SK-N-SH (cell line): Measurements from ENCODE around the gene MUC2.

ENCODE experiments used
- CTCF ChIP-seq: fragments of 200-600 bp; sonication (generic); IDR thresholded peaks from 2 replicates; pipeline ENCODE4 v1.6.1; 2017; ENCODE audit warnings: antibody characterized with exemption, mild to moderate bottlenecking, moderate library complexity
- FOXJ3 ChIP-seq: sonication (generic); formaldehyde crosslinking; IDR thresholded peaks from 2 replicates; pipeline ENCODE4 v1.5.1; 2020; ENCODE audit warnings: mild to moderate bottlenecking, missing genetic modification reagents
- MAX ChIP-seq: IDR thresholded peaks from 2 replicates; pipeline ENCODE4 v1.4.0; 2012; ENCODE audit warnings: low read depth
- MXI1 ChIP-seq: IDR thresholded peaks from 2 replicates; pipeline ENCODE4 v1.6.1; 2012; ENCODE audit warnings: mild to moderate bottlenecking, low read depth, low read length, improper control_type of control experiment
- PBX3 ChIP-seq: IDR thresholded peaks from 2 replicates; pipeline ENCODE4; 2012
- POLR2AphosphoS5 ChIP-seq: IDR thresholded peaks from 2 replicates; pipeline ENCODE4 v1.6.1; 2012; ENCODE audit warnings: low read depth, low read length
- RAD21 ChIP-seq: IDR thresholded peaks from 2 replicates; pipeline ENCODE4 v1.6.1; 2012; ENCODE audit warnings: mild to moderate bottlenecking, low read length
- RCOR1 ChIP-seq: fragments of 150-350 bp; IDR thresholded peaks from 2 replicates; pipeline ENCODE4 v1.6.1; 2017; ENCODE audit warnings: antibody characterized with exemption, low read length
- RXRA ChIP-seq: IDR thresholded peaks from 2 replicates; pipeline ENCODE4 v1.4.0; 2012; ENCODE audit warnings: low read depth, mild to moderate bottlenecking, borderline replicate concordance
- TAF1 ChIP-seq: IDR thresholded peaks from 2 replicates; pipeline ENCODE4 v1.6.1; 2012; ENCODE audit warnings: low read depth, mild to moderate bottlenecking, low read length, moderate library complexity, borderline replicate concordance

- no peak for TF ChIP-seq RCOR1
- no peak for TF ChIP-seq CTCF
- TF ChIP-seq PBX3: no peak
- TF ChIP-seq MXI1: no peak
- TF ChIP-seq TAF1: no peak
- TF ChIP-seq POLR2AphosphoS5: no peak
- no peak for TF ChIP-seq RAD21
- TF ChIP-seq FOXJ3 (CRISPR knock-in tag): no peak
- TF ChIP-seq RXRA: no peak
- no peak for TF ChIP-seq MAX
Observed at GRCh38 chr11:1034456-1035295, 40.0 kb upstream of the MUC2 start.
